Omental fat pad (tissue), 4 donors: ENCODE measurements around the gene MYADML2. TPM values are rescaled to one million over a fixed set of nuclear protein-coding genes. Genes with fewer than 3 reads are reported as not detected.

Source experiments
- ATAC-seq: fragments of 150-250 bp; one replicate; pipeline ENCODE4 v1.9.1; 2016; ENCODE audit warnings: mild to moderate bottlenecking, moderate library complexity; ENCODE audit not compliant: low FRiP score
- DNase-seq: peaks from one replicate; pipeline ENCODE4 v3.0.0-alpha.2; 2019; ENCODE audit warnings: low spot score
- total RNA-seq, 4 donors: library from RNA; depleted of rRNA; stranded (reverse); fragments of >200 nt; gene quantifications; one replicate each; pipeline ENCODE4 v1.1.0, GENCODE V29; 2016
- TF ChIP-seq, protein P1 (sequence below), 3 donors: fragments of 450-650 bp; IDR thresholded peaks; one replicate each; pipeline ENCODE4 v1.5.1; 2016 to 2017; ENCODE audit warnings: antibody characterized with exemption in 3 of 3, mild to moderate bottlenecking in 3 of 3, moderate library complexity in 2 of 3

Gene MYADML2
- total RNA-seq, 4 donors from 2014 or later, result not detected

DNA sequence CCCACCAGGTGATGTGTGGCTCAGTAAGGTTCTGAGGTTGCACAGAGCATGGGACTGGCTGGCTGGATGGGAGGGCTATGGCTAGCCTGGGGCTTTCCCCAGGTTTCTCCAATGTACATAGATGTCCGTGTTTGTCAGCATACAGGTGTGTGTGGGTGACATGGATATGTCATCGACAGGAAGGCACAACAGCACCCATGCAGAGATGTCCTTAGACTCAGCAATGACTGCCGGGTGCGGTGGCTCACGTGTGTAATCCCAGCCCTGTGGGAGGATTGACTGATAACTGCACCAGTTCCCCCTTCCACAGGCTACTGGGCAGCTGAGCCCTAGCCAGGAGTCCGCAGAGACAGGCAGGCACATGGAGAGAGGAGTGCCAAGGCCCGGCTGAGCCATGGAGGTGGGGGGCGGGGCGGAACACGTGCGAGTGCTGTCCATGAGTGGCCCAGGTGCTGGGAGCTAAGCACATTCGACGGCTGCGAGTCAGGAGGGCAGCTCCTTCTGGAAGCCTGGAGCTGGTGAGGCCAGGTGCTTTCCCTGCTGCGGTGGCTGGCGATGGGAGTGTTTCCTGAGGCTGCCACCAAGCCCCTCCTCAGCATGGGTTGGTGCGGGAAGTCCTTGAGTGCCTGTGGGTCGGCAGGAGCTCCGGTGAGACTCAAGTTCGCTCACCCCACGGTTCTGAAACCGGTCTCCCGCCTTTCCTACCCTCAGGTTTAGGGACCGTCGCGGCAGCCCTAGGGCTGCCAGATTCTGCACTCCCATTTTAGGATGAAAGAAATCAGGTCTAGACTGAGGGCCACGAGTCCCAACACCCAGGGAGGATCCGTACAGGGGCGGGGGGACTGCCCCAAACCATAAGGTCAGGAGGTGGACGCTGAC, 29.5 kb upstream of the MYADML2 start:
- TF ChIP-seq, protein P1, sequence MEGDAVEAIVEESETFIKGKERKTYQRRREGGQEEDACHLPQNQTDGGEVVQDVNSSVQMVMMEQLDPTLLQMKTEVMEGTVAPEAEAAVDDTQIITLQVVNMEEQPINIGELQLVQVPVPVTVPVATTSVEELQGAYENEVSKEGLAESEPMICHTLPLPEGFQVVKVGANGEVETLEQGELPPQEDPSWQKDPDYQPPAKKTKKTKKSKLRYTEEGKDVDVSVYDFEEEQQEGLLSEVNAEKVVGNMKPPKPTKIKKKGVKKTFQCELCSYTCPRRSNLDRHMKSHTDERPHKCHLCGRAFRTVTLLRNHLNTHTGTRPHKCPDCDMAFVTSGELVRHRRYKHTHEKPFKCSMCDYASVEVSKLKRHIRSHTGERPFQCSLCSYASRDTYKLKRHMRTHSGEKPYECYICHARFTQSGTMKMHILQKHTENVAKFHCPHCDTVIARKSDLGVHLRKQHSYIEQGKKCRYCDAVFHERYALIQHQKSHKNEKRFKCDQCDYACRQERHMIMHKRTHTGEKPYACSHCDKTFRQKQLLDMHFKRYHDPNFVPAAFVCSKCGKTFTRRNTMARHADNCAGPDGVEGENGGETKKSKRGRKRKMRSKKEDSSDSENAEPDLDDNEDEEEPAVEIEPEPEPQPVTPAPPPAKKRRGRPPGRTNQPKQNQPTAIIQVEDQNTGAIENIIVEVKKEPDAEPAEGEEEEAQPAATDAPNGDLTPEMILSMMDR (IDR thresholded peaks at IDR 0.05), result no peak
- ATAC-seq, result peak; percentile 21
- no peak for DNase-seq

DNA sequence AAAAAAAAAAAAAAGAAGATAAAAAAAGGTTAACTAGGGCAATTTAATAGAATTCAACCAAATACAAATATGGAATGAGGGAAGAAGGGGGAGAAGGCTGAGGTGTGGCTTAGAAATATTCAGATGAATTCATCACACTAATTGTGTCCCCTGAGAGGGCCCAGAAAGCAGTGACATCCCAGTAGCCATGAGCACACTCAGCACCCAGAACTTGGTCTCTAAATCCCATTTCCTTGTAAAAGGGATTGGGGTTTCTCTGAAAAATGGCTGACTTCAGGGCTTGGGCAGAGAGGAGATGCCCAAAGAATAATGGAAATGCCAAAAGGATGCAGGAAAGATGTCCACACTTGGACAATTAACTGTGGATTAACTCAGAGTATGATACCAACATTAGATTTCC, 26.4 kb upstream of the MYADML2 start:
- TF ChIP-seq, protein P1 (IDR thresholded peaks at IDR 0.05), result no peak
- ATAC-seq (no peak), DNase-seq (no peak)

DNA sequence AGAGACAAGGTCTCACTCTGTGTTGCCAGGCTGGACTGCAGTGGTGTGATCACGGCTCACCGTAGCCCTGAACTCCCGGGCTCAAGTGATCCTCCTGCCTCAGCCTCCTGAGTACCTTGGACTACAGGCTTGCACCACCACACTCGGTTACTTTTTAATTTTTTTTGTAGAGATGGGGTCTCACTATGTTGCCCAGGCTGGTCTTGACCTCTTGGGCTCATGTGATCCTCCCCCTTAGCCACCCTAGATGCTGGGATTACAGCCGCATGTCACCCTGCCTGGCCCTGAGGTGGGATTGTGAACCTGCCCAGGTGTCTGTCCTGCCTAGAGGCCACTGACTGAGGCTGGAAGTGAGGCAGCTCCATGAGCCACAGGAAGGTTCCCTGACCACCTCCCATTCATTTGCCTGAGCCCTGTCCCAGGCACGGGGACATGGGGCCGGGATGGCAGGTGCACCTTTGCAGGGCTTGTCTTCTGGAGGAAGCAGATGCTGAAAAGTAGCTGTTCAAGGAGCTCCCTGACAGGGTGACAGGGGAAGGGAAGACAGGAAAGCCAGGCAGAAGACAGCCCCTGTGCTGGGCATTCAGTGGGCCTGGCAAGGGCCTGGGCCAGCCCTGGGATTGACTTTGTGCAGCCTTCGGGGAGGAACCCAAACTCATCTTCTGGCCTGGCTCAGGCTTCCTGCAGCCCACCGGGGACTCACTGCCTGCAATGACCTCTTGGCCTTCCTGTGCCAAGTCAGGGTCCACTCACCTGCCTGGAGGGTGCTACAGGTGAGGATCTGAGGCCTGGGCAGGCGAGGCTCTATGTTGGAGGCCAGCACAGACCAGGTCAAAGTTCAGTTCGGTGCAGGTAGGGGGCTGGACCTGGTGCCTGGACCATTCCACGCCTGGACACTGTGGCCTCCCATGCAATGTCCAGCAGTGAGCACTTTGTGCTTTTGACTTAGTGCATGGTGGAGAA, 22.1 kb upstream of the MYADML2 start:
- TF ChIP-seq, protein P1 (IDR thresholded peaks at IDR 0.05), result no peak
- DNase-seq, result no peak

DNA sequence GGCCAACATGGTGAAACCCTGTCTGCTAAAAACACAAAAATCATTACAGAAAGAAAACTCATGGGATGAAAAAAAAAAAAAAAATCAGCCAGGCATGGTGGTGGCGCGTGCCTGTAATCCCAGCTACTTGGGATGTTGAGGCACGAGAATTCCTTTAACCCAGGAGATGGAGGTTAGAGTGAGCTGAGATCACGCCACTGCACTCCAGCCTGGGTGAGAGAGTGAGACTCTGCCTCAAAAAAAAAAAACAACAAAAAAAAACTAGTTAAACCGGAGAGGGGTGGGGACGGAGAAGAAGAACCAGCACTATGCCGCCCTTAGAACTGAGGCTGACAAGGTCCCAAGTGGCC, 21.3 kb upstream of the MYADML2 start:
- ATAC-seq (no peak), DNase-seq (no peak)
- TF ChIP-seq, protein P1 (IDR thresholded peaks at IDR 0.05), result no peak

More for the DNA sequence above, 22.1 kb upstream of the MYADML2 start:
- no peak for ATAC-seq

DNA sequence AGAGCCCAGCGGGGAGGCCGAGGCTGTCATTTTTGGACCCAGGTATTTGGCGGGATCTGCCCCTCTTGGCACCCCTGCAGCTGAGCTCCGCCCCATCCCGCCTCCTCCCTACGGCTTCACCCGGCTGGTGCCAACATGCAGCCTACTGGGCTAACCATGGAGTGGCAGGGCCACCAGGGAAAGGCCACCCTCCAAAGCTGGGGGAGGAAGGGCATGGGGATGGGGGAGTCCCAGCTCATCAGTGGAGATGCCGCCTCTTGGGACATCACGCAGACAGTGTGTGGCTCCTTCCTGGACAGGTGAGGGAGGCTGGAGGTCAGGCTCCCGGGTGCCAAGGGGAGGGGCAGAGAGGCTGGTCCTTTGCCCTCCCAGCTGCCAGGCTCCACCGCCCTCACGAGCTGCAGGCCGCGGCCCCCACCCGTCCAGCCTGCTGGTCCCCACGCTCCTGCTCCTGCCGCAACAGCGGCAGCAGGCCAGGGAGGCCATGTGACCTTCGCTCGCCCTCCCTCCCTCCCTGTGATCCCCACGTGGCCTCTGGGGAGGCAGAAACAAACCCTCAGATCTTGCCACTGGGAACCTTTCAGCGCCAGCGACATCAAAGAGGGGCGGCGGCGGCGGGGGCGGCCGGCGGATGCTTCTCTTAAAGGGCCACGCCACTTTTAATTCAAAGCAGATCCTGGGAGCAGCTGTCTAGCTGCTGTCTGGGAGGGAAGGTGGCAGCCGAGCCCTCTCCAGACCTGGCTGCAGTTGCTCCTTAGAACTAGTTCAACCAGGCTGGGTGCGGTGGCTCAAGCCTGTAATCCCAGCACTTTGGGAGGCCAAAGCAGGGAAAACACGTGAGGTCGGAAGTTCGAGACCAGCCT, 20.7 kb upstream of the MYADML2 start:
- peak; percentile 37 for ATAC-seq
- DNase-seq, result no peak
- TF ChIP-seq, protein P1 (IDR thresholded peaks at IDR 0.05), result no peak

DNA sequence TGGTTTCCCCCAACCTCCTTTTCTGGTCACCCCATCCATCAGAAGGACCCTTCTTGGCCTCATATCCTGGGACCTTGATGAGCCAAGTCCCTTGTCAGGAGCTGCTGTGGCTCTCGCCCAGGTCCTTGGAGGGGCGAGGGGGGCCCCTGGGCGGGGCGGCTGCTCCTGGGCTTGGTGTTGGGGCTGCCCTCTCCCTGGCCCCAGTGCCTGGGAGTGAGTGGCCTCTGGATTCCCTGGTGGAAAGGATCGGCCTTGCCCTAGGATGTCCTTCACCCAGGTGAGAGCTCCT, 20.2 kb upstream of the MYADML2 start:
- ATAC-seq (no peak), DNase-seq (no peak)
- TF ChIP-seq, protein P1 (IDR thresholded peaks at IDR 0.05), result no peak
